GM18861 (cell line): ENCODE data around the gene SH3PXD2A.
"Not testable (repeated sequence)": the region's sequence is repeated elsewhere in the genome, so short reads cannot be mapped to it uniquely, and the experiment has no call there.

Source experiments
- ATAC-seq: cut with Tn5 transposase; IDR thresholded peaks from one replicate; pipeline ENCODE4 v1.9.1; 2021; ENCODE audit not compliant: unreplicated experiment

SH3PXD2A gene

DNA sequence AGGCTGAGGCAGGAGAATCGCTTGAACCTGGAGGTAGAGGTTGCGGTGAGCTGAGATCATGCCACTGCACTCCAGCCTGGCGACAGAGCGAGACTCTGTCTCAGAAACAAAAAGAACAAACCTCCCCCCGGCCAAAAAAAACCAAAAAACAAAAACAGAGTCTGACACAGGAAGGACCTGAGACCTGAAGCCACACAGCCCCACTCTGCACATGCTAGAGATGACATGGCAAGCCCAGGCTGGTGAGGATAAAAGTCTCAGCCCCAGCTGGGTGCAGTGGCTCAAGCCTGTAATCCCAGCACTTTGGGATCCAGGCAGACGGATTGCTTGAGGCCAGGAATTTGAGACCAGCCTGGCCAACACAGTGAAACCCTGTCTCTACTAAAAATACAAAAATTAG lies 222.5 kb downstream of the SH3PXD2A start:
- not testable (repeated sequence) for ATAC-seq

GRCh38 chr10:103632247-103632642 lies 223.1 kb downstream of the SH3PXD2A start:
- no peak for ATAC-seq

DNA sequence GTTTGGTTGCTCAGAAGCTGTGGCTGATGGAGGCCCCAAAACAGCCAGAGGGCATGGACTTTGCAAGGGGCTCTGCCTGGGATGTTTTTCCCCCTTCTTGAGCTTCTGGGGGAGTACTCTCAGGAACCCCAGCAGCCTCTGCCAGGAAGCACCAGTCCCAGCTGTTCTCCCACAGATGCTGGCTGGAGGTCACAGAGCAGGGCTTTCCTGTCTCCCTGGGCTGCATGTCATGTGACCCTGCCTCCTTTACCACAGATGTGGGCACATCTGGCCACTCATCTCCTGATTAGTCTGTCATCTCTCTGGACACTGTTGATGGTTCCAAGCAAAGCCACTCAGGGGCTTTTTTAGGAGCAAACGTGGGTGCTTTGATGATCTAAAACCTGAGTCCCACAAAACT lies 225.2 kb downstream of the SH3PXD2A start:
- no peak for ATAC-seq

- ATAC-seq: no peak
Observed at GRCh38 chr10:103629581-103629980, 225.8 kb downstream of the SH3PXD2A start.

DNA sequence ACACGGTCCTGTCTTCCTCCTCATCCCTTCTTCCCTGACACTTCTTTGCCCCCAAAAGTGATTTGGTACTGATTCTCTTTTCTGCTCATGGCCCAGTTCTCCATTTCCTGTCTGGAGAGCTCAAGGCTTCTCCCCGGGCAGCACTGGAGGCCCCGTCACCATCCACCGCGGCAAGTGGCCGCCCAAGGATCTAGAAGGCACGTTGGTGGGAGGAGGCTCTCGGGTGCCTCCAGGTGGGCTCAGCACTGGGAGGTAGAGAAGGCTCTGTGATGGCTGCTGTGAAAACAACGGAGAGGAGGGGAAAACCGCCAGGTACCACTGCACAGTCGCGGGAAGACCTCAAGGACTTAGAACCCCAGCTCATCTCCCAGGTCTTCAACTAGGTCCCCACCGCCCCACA lies 227.5 kb downstream of the SH3PXD2A start:
- no peak for ATAC-seq

GRCh38 chr10:103627111-103627892 lies 228.1 kb downstream of the SH3PXD2A start:
- no peak for ATAC-seq

DNA sequence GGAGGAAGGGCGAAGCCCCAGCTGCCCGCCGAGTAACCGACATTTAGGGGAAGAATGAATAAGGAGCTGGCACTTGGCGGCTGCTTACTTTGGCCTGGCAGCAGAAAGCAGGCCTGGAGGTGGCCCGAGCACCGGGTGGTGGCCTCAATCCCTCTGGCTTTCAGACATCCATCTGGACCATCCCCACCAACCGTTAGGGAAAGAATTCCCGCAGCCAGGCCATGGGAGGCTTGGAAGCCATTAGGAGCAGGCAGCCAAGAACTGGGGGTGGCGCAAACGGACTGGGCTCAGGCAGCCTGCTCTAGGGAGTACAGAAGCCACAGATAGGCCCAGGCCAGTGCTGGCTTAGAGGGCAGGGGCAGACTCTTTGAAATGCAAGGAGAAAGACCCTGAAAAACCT lies 229.2 kb downstream of the SH3PXD2A start:
- ATAC-seq: no peak

GRCh38 chr10:103622935-103623574 lies 232.3 kb downstream of the SH3PXD2A start:
- no peak for ATAC-seq

DNA sequence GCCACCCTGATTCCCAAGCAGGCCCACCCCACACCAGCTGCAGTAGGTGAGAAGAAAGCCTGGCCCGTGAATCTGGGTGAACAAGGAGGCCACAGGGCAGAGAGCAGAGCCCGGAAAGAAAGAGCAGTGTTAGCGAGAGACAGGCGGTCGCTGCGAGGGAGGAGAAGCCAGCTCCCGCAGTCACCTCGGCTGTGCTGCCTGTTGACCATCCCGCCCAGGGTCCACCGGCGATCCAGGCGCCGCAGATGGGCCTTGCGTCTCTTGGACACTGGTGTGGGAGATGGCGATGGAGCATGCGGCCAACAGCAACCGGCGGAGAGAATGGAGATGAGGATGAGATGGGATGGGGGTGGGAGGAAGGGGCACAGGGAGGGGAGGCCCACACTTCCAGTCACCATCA lies 233.1 kb downstream of the SH3PXD2A start:
- no peak for ATAC-seq

GRCh38 chr10:103621783-103622125 lies 233.6 kb downstream of the SH3PXD2A start:
- ATAC-seq: no peak

GRCh38 chr10:103620891-103621782 lies 234.2 kb downstream of the SH3PXD2A start:
- no peak for ATAC-seq

DNA sequence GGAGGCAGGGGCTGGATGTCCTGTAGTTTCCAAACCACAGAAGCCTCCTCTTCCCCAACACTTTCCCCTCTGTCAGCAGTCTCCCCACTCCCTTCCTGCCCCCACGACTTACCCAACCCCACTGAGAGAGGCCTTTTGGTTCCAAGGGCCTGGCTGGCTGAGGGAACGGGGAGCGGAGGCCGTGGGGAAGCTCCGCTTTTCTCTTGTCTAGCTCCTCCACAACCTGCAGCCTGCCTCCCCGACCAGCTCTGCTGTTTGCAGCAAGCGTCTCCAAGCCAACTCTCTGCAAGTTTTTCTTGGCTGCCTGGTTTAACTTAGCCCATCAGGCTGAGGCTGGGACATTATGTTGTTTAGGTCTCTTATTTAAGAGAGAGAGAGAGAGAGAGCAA lies 235.0 kb downstream of the SH3PXD2A start:
- no peak for ATAC-seq

GRCh38 chr10:103619424-103620351 lies 235.7 kb downstream of the SH3PXD2A start:
- no peak for ATAC-seq

GRCh38 chr10:103618575-103619423 lies 236.6 kb downstream of the SH3PXD2A start:
- ATAC-seq: no peak

GRCh38 chr10:103617602-103618385 lies 237.6 kb downstream of the SH3PXD2A start:
- no peak for ATAC-seq

- no peak for ATAC-seq
Observed at GRCh38 chr10:103616705-103617601, 238.4 kb downstream of the SH3PXD2A start.

GRCh38 chr10:103614306-103615158 lies 240.8 kb downstream of the SH3PXD2A start:
- ATAC-seq: no peak
